ENCODE data around the gene SUPT4H1. TPM values are rescaled to one million over a fixed set of nuclear protein-coding genes. Genes with fewer than 3 reads are reported as not detected.
A peak's percentile ranks its signal among the peaks of the same experiment; 100 is the strongest.

The SUPT4H1 gene
- total and polyA plus RNA-seq, 9 of the 15 experiments (the other 6 are each of a cell fraction or from before 2014, with no cell fraction given), result 62.1 to 320 (median 117) TPM

DNA sequence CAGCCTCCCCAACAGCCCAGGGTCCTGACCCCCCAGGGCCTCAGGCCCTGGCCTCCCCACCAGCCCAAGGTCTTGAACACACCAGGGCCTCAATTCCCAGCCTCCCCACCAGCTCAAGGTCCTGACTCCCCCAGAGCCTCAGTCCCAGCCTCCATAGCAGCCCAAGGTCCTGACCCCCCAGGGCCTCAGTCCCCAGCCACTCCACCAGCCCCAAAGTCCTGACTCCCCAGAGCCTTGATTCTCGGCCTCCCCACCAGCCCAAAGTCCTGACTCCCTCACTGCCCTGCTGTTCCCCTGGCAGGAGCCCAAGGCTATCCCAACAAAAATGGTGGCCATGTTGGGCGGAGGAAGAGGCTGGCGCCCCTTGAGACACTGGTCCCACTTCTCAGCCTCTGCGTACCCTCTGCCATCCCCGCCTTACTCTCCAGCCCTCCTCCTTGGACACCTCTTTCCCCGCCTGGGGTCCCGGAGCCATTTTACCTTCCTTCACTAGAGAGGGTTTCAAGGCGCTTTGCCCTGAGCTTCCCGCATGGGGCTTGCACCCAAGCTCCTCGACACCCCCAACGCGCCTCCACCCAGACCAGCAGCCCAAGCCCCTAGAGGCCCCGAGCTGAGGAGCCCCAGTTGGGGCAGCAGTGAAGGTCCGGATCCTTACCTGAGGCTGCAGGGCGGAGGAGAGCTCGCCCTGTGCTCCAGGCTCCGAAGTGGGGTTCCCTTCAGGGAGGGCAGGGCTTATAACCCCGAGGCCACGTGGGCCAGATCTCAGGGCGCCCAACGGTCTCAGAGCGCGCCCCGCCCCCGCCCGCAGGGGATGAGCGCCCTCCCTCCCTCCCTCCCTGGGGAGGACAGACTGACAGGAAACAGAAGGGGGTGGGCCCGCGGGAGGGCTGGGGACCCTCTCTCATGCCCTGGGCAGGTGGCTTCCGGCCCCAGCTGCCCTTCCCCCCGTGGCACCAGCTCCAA lies 19.9 kb downstream of the SUPT4H1 start (continued):
- TF ChIP-seq HIVEP1 (CRISPR knock-in tag; IDR thresholded peaks at IDR 0.05) (0 out of 2 replicates have a peak, but pooled peaks have one; percentile 6), POLR2AphosphoS2 (IDR thresholded peaks at IDR 0.05; ENCODE audit: low read length) (peak; percentile 96), ZFP30 (CRISPR knock-in tag; IDR thresholded peaks at IDR 0.05; ENCODE audit: borderline replicate concordance) (no peak), XRCC3 (IDR thresholded peaks at IDR 0.05) (no peak; the same call in 1 of the 2 replicates), ZNF143 (CRISPR knock-in tag; IDR thresholded peaks at IDR 0.05) (no peak), HNRNPL (IDR thresholded peaks at IDR 0.05; ENCODE audit: low read depth, low read length) (peak; percentile 39; the same call in 1 of the 2 replicates), NELFE (IDR thresholded peaks at IDR 0.05; ENCODE audit: insufficient read depth, insufficient read length) (peak; percentile 94), CXXC5 (CRISPR knock-in tag; IDR thresholded peaks at IDR 0.05) (peak; percentile 67), TEAD4 (IDR thresholded peaks at IDR 0.05; ENCODE audit: low read length) (peak; percentile 41), TEAD4 (CRISPR knock-in tag; IDR thresholded peaks at IDR 0.05; ENCODE audit: borderline replicate concordance) (no peak), ZBTB17 (CRISPR knock-in tag; IDR thresholded peaks at IDR 0.05) (0 out of 2 replicates have a peak, but pooled peaks have one; percentile 34), TCF7 (IDR thresholded peaks at IDR 0.05; ENCODE audit: borderline replicate concordance) (no peak), DMBX1 (CRISPR knock-in tag; IDR thresholded peaks at IDR 0.05; ENCODE audit: borderline replicate concordance) (no peak; the same call in 1 of the 2 replicates)
- TF ChIP-seq, protein P1, sequence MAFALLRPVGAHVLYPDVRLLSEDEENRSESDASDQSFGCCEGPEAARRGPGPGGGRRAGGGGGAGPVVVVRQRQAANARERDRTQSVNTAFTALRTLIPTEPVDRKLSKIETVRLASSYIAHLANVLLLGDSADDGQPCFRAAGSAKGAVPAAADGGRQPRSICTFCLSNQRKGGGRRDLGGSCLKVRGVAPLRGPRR (CRISPR knock-in tag; IDR thresholded peaks at IDR 0.05), result peak; percentile 85; the same call in 1 of the 2 replicates
- TF ChIP-seq, protein P2, sequence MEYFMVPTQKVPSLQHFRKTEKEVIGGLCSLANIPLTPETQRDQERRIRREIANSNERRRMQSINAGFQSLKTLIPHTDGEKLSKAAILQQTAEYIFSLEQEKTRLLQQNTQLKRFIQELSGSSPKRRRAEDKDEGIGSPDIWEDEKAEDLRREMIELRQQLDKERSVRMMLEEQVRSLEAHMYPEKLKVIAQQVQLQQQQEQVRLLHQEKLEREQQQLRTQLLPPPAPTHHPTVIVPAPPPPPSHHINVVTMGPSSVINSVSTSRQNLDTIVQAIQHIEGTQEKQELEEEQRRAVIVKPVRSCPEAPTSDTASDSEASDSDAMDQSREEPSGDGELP (CRISPR knock-in tag; IDR thresholded peaks at IDR 0.05; ENCODE audit: borderline replicate concordance), result peak; percentile 76
- TF ChIP-seq, protein P3, sequence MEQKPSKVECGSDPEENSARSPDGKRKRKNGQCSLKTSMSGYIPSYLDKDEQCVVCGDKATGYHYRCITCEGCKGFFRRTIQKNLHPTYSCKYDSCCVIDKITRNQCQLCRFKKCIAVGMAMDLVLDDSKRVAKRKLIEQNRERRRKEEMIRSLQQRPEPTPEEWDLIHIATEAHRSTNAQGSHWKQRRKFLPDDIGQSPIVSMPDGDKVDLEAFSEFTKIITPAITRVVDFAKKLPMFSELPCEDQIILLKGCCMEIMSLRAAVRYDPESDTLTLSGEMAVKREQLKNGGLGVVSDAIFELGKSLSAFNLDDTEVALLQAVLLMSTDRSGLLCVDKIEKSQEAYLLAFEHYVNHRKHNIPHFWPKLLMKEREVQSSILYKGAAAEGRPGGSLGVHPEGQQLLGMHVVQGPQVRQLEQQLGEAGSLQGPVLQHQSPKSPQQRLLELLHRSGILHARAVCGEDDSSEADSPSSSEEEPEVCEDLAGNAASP (IDR thresholded peaks at IDR 0.05), result no peak
- TF ChIP-seq, protein P4, sequence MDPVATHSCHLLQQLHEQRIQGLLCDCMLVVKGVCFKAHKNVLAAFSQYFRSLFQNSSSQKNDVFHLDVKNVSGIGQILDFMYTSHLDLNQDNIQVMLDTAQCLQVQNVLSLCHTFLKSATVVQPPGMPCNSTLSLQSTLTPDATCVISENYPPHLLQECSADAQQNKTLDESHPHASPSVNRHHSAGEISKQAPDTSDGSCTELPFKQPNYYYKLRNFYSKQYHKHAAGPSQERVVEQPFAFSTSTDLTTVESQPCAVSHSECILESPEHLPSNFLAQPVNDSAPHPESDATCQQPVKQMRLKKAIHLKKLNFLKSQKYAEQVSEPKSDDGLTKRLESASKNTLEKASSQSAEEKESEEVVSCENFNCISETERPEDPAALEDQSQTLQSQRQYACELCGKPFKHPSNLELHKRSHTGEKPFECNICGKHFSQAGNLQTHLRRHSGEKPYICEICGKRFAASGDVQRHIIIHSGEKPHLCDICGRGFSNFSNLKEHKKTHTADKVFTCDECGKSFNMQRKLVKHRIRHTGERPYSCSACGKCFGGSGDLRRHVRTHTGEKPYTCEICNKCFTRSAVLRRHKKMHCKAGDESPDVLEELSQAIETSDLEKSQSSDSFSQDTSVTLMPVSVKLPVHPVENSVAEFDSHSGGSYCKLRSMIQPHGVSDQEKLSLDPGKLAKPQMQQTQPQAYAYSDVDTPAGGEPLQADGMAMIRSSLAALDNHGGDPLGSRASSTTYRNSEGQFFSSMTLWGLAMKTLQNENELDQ (CRISPR knock-in tag; IDR thresholded peaks at IDR 0.05; ENCODE audit: borderline replicate concordance), result peak; percentile 75; the same call in 1 of the 2 replicates
- TF ChIP-seq, protein P5, sequence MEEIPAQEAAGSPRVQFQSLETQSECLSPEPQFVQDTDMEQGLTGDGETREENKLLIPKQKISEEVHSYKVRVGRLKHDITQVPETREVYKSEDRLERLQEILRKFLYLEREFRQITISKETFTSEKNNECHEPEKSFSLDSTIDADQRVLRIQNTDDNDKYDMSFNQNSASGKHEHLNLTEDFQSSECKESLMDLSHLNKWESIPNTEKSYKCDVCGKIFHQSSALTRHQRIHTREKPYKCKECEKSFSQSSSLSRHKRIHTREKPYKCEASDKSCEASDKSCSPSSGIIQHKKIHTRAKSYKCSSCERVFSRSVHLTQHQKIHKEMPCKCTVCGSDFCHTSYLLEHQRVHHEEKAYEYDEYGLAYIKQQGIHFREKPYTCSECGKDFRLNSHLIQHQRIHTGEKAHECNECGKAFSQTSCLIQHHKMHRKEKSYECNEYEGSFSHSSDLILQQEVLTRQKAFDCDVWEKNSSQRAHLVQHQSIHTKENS (CRISPR knock-in tag; IDR thresholded peaks at IDR 0.05), result 0 out of 2 replicates have a peak, but pooled peaks have one; percentile 9
